ENCODE data around the gene TF.

TF gene

GRCh38 chr3:133747907-133748639, 1.9 kb downstream of the TF start:
- FAIRE-seq: no peak

- FAIRE-seq: no peak
These were observed 3.5 kb downstream of the TF start for GRCh38 chr3:133749427-133750258.

GRCh38 chr3:133750259-133750656, 4.1 kb downstream of the TF start:
- FAIRE-seq: no peak

- FAIRE-seq: no peak
These were observed 7.0 kb downstream of the TF start for GRCh38 chr3:133753107-133753778.

- no peak for FAIRE-seq
These were observed 7.6 kb downstream of the TF start for GRCh38 chr3:133753779-133754164.

GRCh38 chr3:133754455-133754854, 8.3 kb downstream of the TF start:
- no peak for FAIRE-seq

- FAIRE-seq: no peak
These were observed 9.0 kb downstream of the TF start for GRCh38 chr3:133754973-133755828.

- FAIRE-seq: no peak
These were observed 10.8 kb downstream of the TF start for GRCh38 chr3:133756716-133757694.

- FAIRE-seq: no peak
These were observed 11.7 kb downstream of the TF start for GRCh38 chr3:133757701-133758567.

- FAIRE-seq: no peak
These were observed 12.4 kb downstream of the TF start for GRCh38 chr3:133758568-133758928.

GRCh38 chr3:133758964-133759739, 13.0 kb downstream of the TF start:
- no peak for FAIRE-seq

- no peak for FAIRE-seq
These were observed 13.6 kb downstream of the TF start for GRCh38 chr3:133759740-133760305.

- no peak for FAIRE-seq
These were observed 14.7 kb downstream of the TF start for GRCh38 chr3:133760916-133761315.

GRCh38 chr3:133761605-133762484, 15.7 kb downstream of the TF start:
- no peak for FAIRE-seq

- no peak for FAIRE-seq
These were observed 16.3 kb downstream of the TF start for GRCh38 chr3:133762539-133762938.

- no peak for FAIRE-seq
These were observed 17.8 kb downstream of the TF start for GRCh38 chr3:133763797-133764683.

- no peak for FAIRE-seq
These were observed 19.1 kb downstream of the TF start for GRCh38 chr3:133765256-133765655.
